BLaER1 (cell line): Measurements from ENCODE around the gene TIGD3.

Experiments used
- H3K27ac ChIP-seq: shearing (Covaris generic); formaldehyde crosslinking; 2 replicates; pipeline ENCODE4 v1.8.1; 2022
- H3K27me3 ChIP-seq: shearing (Covaris generic); formaldehyde crosslinking; 2 replicates; pipeline ENCODE4 v1.8.1; 2022
- H3K36me3 ChIP-seq: shearing (Covaris generic); formaldehyde crosslinking; 2 replicates; pipeline ENCODE4 v1.8.1; 2022
- H3K4me1 ChIP-seq: shearing (Covaris generic); formaldehyde crosslinking; 2 replicates; pipeline ENCODE4 v1.8.1; 2022
- H3K4me2 ChIP-seq: shearing (Covaris generic); formaldehyde crosslinking; 2 replicates; pipeline ENCODE4 v1.8.1; 2022
- H3K4me3 ChIP-seq: shearing (Covaris generic); formaldehyde crosslinking; 2 replicates; pipeline ENCODE4 v1.8.1; 2022
- H3K9ac ChIP-seq: shearing (Covaris generic); formaldehyde crosslinking; 2 replicates; pipeline ENCODE4 v1.8.1; 2022
- H3K9me3 ChIP-seq: shearing (Covaris generic); formaldehyde crosslinking; 2 replicates; pipeline ENCODE4 v1.8.1; 2022
- H4K20me1 ChIP-seq: shearing (Covaris generic); formaldehyde crosslinking; 2 replicates; pipeline ENCODE4 v1.8.1; 2022
- Cebpa-rat ChIP-seq: shearing (Covaris generic); IDR thresholded peaks from 2 replicates; pipeline ENCODE4 v1.8.1; 2022

Gene TIGD3

GRCh38 chr11:65384301-65384889 is 29.8 kb downstream of the TIGD3 start:
- Histone ChIP-seq H3K27ac (peak overlapping the region; percentile 94), H3K4me1 (peaks cover 90% of the 10 kb centered on the region), H3K4me2 (peak overlapping the region; percentile 99)

GRCh38 chr11:65386307-65387140 is 32.0 kb downstream of the TIGD3 start, which contains the start of gene FRMD8:
TSS of gene FRMD8 (plus strand) at chr11:65386637. CDS start at chr11:65387037, 400 bp downstream.
- Histone ChIP-seq H3K27me3 (no peaks in the 10 kb centered on the region), H3K27ac (peak within 1 kb of the TSS; percentile 94), H4K20me1 (peaks cover 22% of the 10 kb centered on the region; the same call in 1 of the 2 replicates), H3K9me3 (no peaks in the 10 kb centered on the region), H3K9ac (peak within 1 kb of the TSS; percentile 90), H3K36me3 (peaks cover 31% of the 10 kb centered on the region), H3K4me1 (peaks cover 90% of the 10 kb centered on the region), H3K4me3 (peak within 1 kb of the TSS; percentile 90), H3K4me2 (peak within 1 kb of the TSS; percentile 99)
- no peak for TF ChIP-seq Cebpa-rat

More at GRCh38 chr11:65384301-65384889, 29.8 kb downstream of the TIGD3 start:
- H3K36me3 ChIP-seq: peaks cover 17% of the 10 kb centered on the region
- peaks cover 6% of the 10 kb centered on the region; the same call in 1 of the 2 replicates for H4K20me1 ChIP-seq
- H3K27me3 ChIP-seq: no peaks in the 10 kb centered on the region
- no peaks in the 10 kb centered on the region for H3K9me3 ChIP-seq
- TF ChIP-seq Cebpa-rat: no peak
- H3K9ac ChIP-seq: peak overlapping the region; percentile 43
- no peak overlapping the region for H3K4me3 ChIP-seq

GRCh38 chr11:65388731-65389130 is 34.2 kb downstream of the TIGD3 start:
- no peaks in the 10 kb centered on the region for H3K9me3 ChIP-seq
- TF ChIP-seq Cebpa-rat: no peak
- peaks cover 43% of the 10 kb centered on the region for H4K20me1 ChIP-seq
- H3K4me2 ChIP-seq: peak overlapping the region; percentile 99
- H3K27ac ChIP-seq: peak overlapping the region; percentile 79
- 0 out of 2 replicates have a peak overlapping the region, but pooled peaks have one; percentile 90 for H3K4me3 ChIP-seq
- peak overlapping the region; percentile 59 for H3K9ac ChIP-seq
- peaks cover 80% of the 10 kb centered on the region for H3K4me1 ChIP-seq
- no peaks in the 10 kb centered on the region for H3K27me3 ChIP-seq
- peaks cover 53% of the 10 kb centered on the region for H3K36me3 ChIP-seq

DNA sequence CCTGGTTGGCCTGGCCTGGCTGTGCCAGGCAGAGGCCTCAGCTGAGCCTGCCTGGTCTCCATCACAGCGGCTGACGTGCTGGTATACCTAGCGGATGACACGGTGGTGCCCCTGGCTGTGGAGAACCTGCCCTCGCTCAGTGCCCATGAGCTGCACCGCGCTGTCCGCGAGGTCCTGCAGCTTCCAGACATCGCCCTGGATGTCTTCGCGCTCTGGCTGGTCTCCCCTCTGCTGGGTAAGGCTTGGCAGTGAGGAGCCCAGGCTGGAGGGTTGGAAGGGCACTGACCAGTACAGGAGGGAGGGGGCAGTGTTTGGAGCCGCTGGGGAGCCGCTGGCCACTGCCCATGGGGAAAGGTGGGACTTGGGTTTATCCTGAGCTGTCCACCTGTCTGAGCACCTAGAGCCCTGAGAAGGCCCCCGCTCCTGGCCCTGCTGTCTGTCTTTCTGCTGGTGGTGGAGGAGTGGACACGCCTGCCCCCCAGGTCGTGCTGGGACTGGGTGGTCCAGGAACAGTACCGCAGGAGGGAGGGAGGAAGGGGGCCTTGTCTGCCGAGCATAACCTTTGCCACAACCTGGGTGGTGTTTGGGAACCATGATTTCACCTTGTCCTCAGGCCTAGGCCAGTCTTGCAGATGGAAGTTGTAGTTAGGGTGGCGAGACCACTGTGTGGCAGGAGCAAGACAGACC is 34.9 kb downstream of the TIGD3 start:
- H4K20me1 ChIP-seq: peaks cover 47% of the 10 kb centered on the region
- H3K9ac ChIP-seq: peak overlapping the region; percentile 59
- peak overlapping the region; percentile 79 for H3K27ac ChIP-seq

GRCh38 chr11:65390099-65390941 is 35.8 kb downstream of the TIGD3 start:
- H3K9me3 ChIP-seq: no peaks in the 10 kb centered on the region
- peaks cover 67% of the 10 kb centered on the region for H3K4me1 ChIP-seq
- no peak for TF ChIP-seq Cebpa-rat
- no peak overlapping the region for H3K4me3 ChIP-seq
- no peaks in the 10 kb centered on the region for H3K27me3 ChIP-seq
- H4K20me1 ChIP-seq: peaks cover 47% of the 10 kb centered on the region
- H3K27ac ChIP-seq: peak overlapping the region; percentile 79
- peaks cover 69% of the 10 kb centered on the region for H3K36me3 ChIP-seq
- H3K9ac ChIP-seq: peak overlapping the region; percentile 59
- H3K4me2 ChIP-seq: peak overlapping the region; percentile 99

More for the DNA sequence above, 34.9 kb downstream of the TIGD3 start:
- H3K4me3 ChIP-seq: no peak overlapping the region
- H3K9me3 ChIP-seq: no peaks in the 10 kb centered on the region
- H3K4me2 ChIP-seq: peak overlapping the region; percentile 99
- no peak for TF ChIP-seq Cebpa-rat
- no peaks in the 10 kb centered on the region for H3K27me3 ChIP-seq
- peaks cover 73% of the 10 kb centered on the region for H3K4me1 ChIP-seq
- peaks cover 60% of the 10 kb centered on the region for H3K36me3 ChIP-seq

GRCh38 chr11:65390996-65391395 is 36.4 kb downstream of the TIGD3 start:
- TF ChIP-seq Cebpa-rat: no peak
- Histone ChIP-seq H3K9me3 (no peaks in the 10 kb centered on the region), H3K9ac (peak overlapping the region; percentile 59), H4K20me1 (peaks cover 51% of the 10 kb centered on the region), H3K27me3 (no peaks in the 10 kb centered on the region), H3K36me3 (peaks cover 76% of the 10 kb centered on the region), H3K27ac (peak overlapping the region; percentile 79), H3K4me1 (peaks cover 67% of the 10 kb centered on the region), H3K4me2 (peak overlapping the region; percentile 99), H3K4me3 (no peak overlapping the region)

DNA sequence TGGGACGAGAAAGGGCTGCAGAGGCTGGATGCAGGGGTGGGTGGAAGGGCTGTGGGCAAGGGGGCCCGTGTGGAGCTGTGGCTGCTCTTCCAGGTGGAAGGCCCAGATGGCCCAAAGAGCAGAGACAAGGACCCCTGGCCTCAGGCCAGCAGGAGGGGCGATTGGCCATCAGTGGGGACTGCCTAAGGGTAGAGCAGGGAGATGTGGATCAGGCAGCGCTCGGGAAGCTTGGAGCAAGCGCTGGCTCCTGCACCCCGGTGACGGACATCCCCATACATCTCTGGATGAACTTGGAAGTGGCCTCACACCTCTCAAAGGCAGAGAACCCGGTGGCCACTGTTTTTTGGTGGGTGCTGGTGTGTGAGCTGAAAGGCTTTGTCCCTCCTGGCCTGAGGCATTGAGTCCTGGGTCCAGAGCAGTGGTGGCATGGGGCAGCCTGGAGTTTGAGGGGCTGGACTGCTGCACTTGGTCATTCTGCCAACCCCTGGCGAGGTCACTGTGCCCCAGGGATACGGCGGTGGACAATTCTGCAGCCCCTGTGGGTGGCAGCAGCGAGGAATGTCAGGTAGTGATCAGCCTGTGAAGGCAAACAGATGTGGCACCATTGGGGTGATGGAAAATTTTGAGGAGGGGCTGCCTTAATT is 37.8 kb downstream of the TIGD3 start:
- no peak for TF ChIP-seq Cebpa-rat
- Histone ChIP-seq H3K4me3 (no peak overlapping the region), H3K27me3 (no peaks in the 10 kb centered on the region), H3K36me3 (peaks cover 89% of the 10 kb centered on the region), H3K9me3 (no peaks in the 10 kb centered on the region), H3K27ac (peak overlapping the region; percentile 79; the same call in 1 of the 2 replicates), H3K4me1 (peaks cover 67% of the 10 kb centered on the region), H3K9ac (peak overlapping the region; percentile 59; the same call in 1 of the 2 replicates), H4K20me1 (peaks cover 55% of the 10 kb centered on the region), H3K4me2 (peak overlapping the region; percentile 99; the same call in 1 of the 2 replicates)

- Histone ChIP-seq H3K36me3 (peaks cover 93% of the 10 kb centered on the region), H3K27ac (0 out of 2 replicates have a peak overlapping the region, but pooled peaks have one; percentile 79), H3K27me3 (no peaks in the 10 kb centered on the region), H3K9me3 (no peaks in the 10 kb centered on the region), H4K20me1 (peaks cover 55% of the 10 kb centered on the region), H3K4me1 (peaks cover 62% of the 10 kb centered on the region), H3K9ac (no peak overlapping the region), H3K4me2 (no peak overlapping the region), H3K4me3 (no peak overlapping the region)
- TF ChIP-seq Cebpa-rat: no peak
Measured at GRCh38 chr11:65392899-65393298, 38.3 kb downstream of the TIGD3 start.
